ENCODE data around the gene CNOT6. TPM values are rescaled to one million over a fixed set of nuclear protein-coding genes. Genes with fewer than 3 reads are reported as not detected.

CNOT6 gene
- polyA plus RNA-seq, 1 of the 3 experiments (the other 2 are of a cell fraction) = 17.1 TPM

DNA sequence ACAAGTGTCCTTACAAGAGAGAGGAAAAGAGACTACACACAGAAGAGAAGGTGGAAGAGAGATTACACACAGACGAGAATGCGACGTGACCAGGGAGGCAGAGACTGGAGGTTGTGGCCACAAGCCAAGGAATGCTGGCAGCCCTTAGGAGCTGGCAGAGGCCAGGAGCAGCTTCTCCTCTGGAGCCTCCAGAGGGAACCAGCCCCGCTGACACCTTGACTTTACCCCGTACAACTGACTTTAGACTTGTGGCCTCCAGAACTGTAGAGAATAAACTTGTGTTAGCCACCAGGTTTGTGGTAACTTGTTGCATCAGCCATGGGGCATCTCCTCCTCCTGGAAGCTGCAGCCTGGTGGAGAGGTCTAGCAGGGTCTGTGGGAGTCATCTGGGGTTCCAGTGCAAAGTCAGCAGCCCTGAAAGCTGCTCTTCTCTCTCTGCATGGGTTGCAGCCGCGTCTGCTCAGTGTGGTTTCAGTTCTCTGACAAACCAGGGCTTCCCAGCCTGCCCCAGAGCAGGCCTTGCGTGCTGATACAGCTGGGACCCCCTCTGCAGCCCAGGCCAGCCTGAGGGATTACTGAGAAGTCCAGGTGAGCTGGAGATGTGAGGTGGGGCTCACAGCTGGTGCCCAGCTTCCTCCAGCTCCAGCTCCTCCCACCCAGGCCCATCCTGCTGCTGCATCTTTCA lies 30.8 kb upstream of the CNOT6 start (continued):
- TF ChIP-seq, protein P1, sequence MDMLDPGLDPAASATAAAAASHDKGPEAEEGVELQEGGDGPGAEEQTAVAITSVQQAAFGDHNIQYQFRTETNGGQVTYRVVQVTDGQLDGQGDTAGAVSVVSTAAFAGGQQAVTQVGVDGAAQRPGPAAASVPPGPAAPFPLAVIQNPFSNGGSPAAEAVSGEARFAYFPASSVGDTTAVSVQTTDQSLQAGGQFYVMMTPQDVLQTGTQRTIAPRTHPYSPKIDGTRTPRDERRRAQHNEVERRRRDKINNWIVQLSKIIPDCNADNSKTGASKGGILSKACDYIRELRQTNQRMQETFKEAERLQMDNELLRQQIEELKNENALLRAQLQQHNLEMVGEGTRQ (IDR thresholded peaks at IDR 0.05; ENCODE audit: borderline replicate concordance, low read depth, low read length) = no peak
- no peak for TF ChIP-seq RAD21 (IDR thresholded peaks at IDR 0.05; ENCODE audit: low read length)
- TF ChIP-seq, protein P2, sequence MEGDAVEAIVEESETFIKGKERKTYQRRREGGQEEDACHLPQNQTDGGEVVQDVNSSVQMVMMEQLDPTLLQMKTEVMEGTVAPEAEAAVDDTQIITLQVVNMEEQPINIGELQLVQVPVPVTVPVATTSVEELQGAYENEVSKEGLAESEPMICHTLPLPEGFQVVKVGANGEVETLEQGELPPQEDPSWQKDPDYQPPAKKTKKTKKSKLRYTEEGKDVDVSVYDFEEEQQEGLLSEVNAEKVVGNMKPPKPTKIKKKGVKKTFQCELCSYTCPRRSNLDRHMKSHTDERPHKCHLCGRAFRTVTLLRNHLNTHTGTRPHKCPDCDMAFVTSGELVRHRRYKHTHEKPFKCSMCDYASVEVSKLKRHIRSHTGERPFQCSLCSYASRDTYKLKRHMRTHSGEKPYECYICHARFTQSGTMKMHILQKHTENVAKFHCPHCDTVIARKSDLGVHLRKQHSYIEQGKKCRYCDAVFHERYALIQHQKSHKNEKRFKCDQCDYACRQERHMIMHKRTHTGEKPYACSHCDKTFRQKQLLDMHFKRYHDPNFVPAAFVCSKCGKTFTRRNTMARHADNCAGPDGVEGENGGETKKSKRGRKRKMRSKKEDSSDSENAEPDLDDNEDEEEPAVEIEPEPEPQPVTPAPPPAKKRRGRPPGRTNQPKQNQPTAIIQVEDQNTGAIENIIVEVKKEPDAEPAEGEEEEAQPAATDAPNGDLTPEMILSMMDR (IDR thresholded peaks at IDR 0.05) = no peak
- no peak for TF ChIP-seq FOXM1 (IDR thresholded peaks at IDR 0.05; ENCODE audit: low read depth)
- no peak for TF ChIP-seq FOSL2 (IDR thresholded peaks at IDR 0.05; ENCODE audit: borderline replicate concordance, low read depth)

DNA sequence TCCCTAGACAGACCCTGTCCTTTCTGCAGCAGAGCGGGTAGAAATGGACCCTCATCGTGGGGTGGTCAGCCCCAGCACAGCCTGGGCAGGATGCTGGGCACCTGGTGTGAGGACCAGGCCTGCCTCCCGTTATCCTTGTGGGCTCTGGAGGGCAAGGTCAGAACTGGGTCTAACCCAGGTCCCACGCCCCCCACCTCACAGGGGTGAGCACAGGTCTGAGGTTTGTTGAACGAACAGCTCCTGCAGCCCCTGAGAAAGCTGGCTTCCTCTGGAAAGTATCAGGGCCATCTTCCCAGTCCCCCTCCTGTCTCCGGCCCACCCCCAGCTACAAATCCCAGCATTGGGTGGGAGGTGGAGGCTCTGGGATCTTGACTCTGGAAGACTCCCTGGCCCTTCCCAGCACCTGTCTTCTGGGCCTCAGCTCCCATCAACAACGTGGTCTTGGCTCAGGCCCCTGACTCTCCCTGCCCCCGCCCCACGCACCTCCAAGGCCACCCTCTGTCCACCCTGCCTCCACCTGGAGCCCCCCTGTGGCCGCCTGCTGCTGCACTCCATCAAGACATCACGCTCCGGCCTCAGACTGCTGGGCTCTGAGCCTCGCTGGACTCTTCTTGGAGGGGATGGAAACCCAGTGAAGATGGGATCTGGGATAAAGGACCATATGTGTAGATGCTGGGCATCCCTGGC lies 30.1 kb upstream of the CNOT6 start:
- Histone ChIP-seq H3K4me1 (ENCODE audit: control insufficient read depth in 1 of 2, insufficient read depth in 2 of 2, low read depth in 1 of 2, low read length in 1 of 2) (no peaks in the 10 kb centered on the region), H3K4me3 (ENCODE audit: low read depth in 2 of 2, low read length in 1 of 2) (no peak overlapping the region), H4K20me1 (ENCODE audit: insufficient read depth) (no peaks in the 10 kb centered on the region), H3K79me2 (ENCODE audit: insufficient read depth) (no peaks in the 10 kb centered on the region), H2AFZ (ENCODE audit: low read depth) (no peak overlapping the region), H3K9me3 (no peaks in the 10 kb centered on the region), H3K9ac (no peak overlapping the region), H3K4me2 (no peak overlapping the region), H3K9me2 (no peaks in the 10 kb centered on the region), H3F3A (replicated peaks; ENCODE audit: insufficient read depth) (no peaks in the 10 kb centered on the region), H3K36me3 (replicated peaks in 1 of 2; ENCODE audit: control insufficient read depth in 1 of 2, insufficient read depth in 2 of 2, low read length in 1 of 2) (no peaks in the 10 kb centered on the region), H3K27ac (ENCODE audit: low read depth in 2 of 2, low read length in 1 of 2) (no peak overlapping the region), H3K27me3 (ENCODE audit: insufficient read depth) (no peaks in the 10 kb centered on the region)
- DNase-seq = no peak
- 44% methylated on average over 5 of the region's 13 CpGs for WGBS (ENCODE audit: low lambda C conversion rate)
- CTCF ChIA-PET = interaction anchor here (1.0 to 2.1 kb wide), 3 partner anchors 9 to 170 kb away, joined by 4 read pairs; no protein-coding TSS in a partner anchor
- POLR2A ChIA-PET = no interaction called here
- TF ChIP-seq, protein P3, sequence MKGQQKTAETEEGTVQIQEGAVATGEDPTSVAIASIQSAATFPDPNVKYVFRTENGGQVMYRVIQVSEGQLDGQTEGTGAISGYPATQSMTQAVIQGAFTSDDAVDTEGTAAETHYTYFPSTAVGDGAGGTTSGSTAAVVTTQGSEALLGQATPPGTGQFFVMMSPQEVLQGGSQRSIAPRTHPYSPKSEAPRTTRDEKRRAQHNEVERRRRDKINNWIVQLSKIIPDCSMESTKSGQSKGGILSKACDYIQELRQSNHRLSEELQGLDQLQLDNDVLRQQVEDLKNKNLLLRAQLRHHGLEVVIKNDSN (IDR thresholded peaks at IDR 0.05; ENCODE audit: borderline replicate concordance, low read depth) = no peak
- TF ChIP-seq, protein P4, sequence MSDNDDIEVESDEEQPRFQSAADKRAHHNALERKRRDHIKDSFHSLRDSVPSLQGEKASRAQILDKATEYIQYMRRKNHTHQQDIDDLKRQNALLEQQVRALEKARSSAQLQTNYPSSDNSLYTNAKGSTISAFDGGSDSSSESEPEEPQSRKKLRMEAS (IDR thresholded peaks at IDR 0.05; ENCODE audit: low read depth) = no peak
- TF ChIP-seq GATA2 (CRISPR knock-in tag; IDR thresholded peaks at IDR 0.05) (no peak), TAF1 (IDR thresholded peaks at IDR 0.05; ENCODE audit: borderline replicate concordance, low read depth, low read length) (no peak), TEAD4 (IDR thresholded peaks at IDR 0.05; ENCODE audit: borderline replicate concordance, insufficient read depth) (no peak), GABPA (IDR thresholded peaks at IDR 0.05; ENCODE audit: low read depth) (no peak), SMC3 (IDR thresholded peaks at IDR 0.05; ENCODE audit: low read depth, low read length) (no peak), RCOR1 (IDR thresholded peaks at IDR 0.05; ENCODE audit: low read length) (no peak), NFIC (IDR thresholded peaks at IDR 0.05; ENCODE audit: borderline replicate concordance) (no peak), RXRA (IDR thresholded peaks at IDR 0.05; ENCODE audit: borderline replicate concordance, low read depth) (no peak), RAD21 (IDR thresholded peaks at IDR 0.05; ENCODE audit: low read length) (no peak)
- TF ChIP-seq, protein P5, sequence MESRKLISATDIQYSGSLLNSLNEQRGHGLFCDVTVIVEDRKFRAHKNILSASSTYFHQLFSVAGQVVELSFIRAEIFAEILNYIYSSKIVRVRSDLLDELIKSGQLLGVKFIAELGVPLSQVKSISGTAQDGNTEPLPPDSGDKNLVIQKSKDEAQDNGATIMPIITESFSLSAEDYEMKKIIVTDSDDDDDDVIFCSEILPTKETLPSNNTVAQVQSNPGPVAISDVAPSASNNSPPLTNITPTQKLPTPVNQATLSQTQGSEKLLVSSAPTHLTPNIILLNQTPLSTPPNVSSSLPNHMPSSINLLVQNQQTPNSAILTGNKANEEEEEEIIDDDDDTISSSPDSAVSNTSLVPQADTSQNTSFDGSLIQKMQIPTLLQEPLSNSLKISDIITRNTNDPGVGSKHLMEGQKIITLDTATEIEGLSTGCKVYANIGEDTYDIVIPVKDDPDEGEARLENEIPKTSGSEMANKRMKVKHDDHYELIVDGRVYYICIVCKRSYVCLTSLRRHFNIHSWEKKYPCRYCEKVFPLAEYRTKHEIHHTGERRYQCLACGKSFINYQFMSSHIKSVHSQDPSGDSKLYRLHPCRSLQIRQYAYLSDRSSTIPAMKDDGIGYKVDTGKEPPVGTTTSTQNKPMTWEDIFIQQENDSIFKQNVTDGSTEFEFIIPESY (IDR thresholded peaks at IDR 0.05; ENCODE audit: borderline replicate concordance, low read depth) = no peak
- TF ChIP-seq, protein P6, sequence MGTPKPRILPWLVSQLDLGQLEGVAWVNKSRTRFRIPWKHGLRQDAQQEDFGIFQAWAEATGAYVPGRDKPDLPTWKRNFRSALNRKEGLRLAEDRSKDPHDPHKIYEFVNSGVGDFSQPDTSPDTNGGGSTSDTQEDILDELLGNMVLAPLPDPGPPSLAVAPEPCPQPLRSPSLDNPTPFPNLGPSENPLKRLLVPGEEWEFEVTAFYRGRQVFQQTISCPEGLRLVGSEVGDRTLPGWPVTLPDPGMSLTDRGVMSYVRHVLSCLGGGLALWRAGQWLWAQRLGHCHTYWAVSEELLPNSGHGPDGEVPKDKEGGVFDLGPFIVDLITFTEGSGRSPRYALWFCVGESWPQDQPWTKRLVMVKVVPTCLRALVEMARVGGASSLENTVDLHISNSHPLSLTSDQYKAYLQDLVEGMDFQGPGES (IDR thresholded peaks at IDR 0.05; ENCODE audit: low read depth, low read length) = no peak
- TF ChIP-seq, protein P1 (IDR thresholded peaks at IDR 0.05; ENCODE audit: borderline replicate concordance, low read depth, low read length) = no peak
